ENCODE results near the gene AP1B1. TPM values are rescaled to one million over a fixed set of nuclear protein-coding genes. Genes with fewer than 3 reads are reported as not detected.

Gene AP1B1
- total RNA-seq, 1 experiment from 2014 or later, result 88.9 TPM

- Mint-ChIP-seq H3K36me3 (ENCODE audit: insufficient read depth, unreplicated experiment) (peaks cover 99% of the 10 kb centered on the region), H3K4me1 (ENCODE audit: low read depth, unreplicated experiment) (peaks cover 1% of the 10 kb centered on the region), H3K27me3 (ENCODE audit: unreplicated experiment) (no peaks in the 10 kb centered on the region), H3K4me3 (ENCODE audit: low read depth, unreplicated experiment) (no peak overlapping the region), H3K9me3 (ENCODE audit: low read depth, unreplicated experiment) (no peaks in the 10 kb centered on the region), H3K27ac (ENCODE audit: unreplicated experiment) (no peak overlapping the region)
- CTCF ChIA-PET, result interaction anchor here (0.7 kb wide), 1 partner anchor 37 kb away, joined by 4 read pairs; no protein-coding TSS in a partner anchor
- intact Hi-C loops (cut with micrococcal nuclease; ENCODE audit: unreplicated experiment), result no loop called here
- no TSS peak for BruUV-seq (replicated peaks)
- DNase-seq, result no peak
- no peak for TF ChIP-seq CTCF (IDR thresholded peaks at IDR 0.05; ENCODE audit: unreplicated experiment)
These were observed 104.2 kb downstream of the AP1B1 start for GRCh38 chr22:29284196-29284595.

- H3K9me3 Mint-ChIP-seq (ENCODE audit: low read depth, unreplicated experiment), result no peaks in the 10 kb centered on the region
- H3K4me3 Mint-ChIP-seq (ENCODE audit: low read depth, unreplicated experiment), result no peak overlapping the region
- H3K4me1 Mint-ChIP-seq (ENCODE audit: low read depth, unreplicated experiment), result peaks cover 46% of the 10 kb centered on the region
- no peaks in the 10 kb centered on the region for H3K27me3 Mint-ChIP-seq (ENCODE audit: unreplicated experiment)
- no peak overlapping the region for H3K27ac Mint-ChIP-seq (ENCODE audit: unreplicated experiment)
- peaks cover 95% of the 10 kb centered on the region for H3K36me3 Mint-ChIP-seq (ENCODE audit: insufficient read depth, unreplicated experiment)
- no peak for DNase-seq
- CTCF ChIA-PET, result no interaction called here
- intact Hi-C loops (cut with micrococcal nuclease; ENCODE audit: unreplicated experiment), result no loop called here
- no TSS peak for BruUV-seq (replicated peaks)
- no peak for TF ChIP-seq CTCF (IDR thresholded peaks at IDR 0.05; ENCODE audit: unreplicated experiment)
These were observed 110.4 kb downstream of the AP1B1 start for GRCh38 chr22:29277927-29278326.

Small RNAs within 50 kb of the gene (microRNA-seq; reads per million reads assigned to microRNA genes)
- gene MIR3653, result 26.4 reads per million, percentile 48 among the genes with 10 or more reads in this experiment

Other genes starting within 250 kb of the AP1B1 start
- 1.1 and 2.4 TPM in 2 replicates for gene EMID1, start 182.7 kb downstream of the AP1B1 start, total RNA-seq (2022)
- gene RHBDD3, start 120.6 kb downstream of the AP1B1 start, total RNA-seq (2022), result 51.5 and 51.7 TPM in 2 replicates
- gene EWSR1, start 120.3 kb downstream of the AP1B1 start, total RNA-seq (2022), result 368 and 374 TPM in 2 replicates
- gene GAS2L1, start 81.9 kb downstream of the AP1B1 start, total RNA-seq (2022), result 16.6 and 16.9 TPM in 2 replicates
- 1.6 and 2.2 TPM in 2 replicates for gene RASL10A, start 72.9 kb downstream of the AP1B1 start, total RNA-seq (2022)
- gene RFPL1, start 50.0 kb upstream of the AP1B1 start, total RNA-seq (2022), result not detected in 2 replicates
- not detected in 2 replicates for gene NEFH, start 91.6 kb upstream of the AP1B1 start, total RNA-seq (2022)
- gene THOC5, start 165.2 kb upstream of the AP1B1 start, total RNA-seq (2022), result 64.0 and 67.6 TPM in 2 replicates
- gene NIPSNAP1, start 192.5 kb upstream of the AP1B1 start, total RNA-seq (2022), result 115 and 117 TPM in 2 replicates
- 117 and 132 TPM in 2 replicates for gene NF2, start 215.1 kb upstream of the AP1B1 start, total RNA-seq (2022)

Data from Calu3 (cell line).